HG03135 (cell line): Measurements from ENCODE around the gene DSTYK.
"Not testable (repeated sequence)": the region's sequence is repeated elsewhere in the genome, so short reads cannot be mapped to it uniquely, and the experiment has no call there.

Experiments
- ATAC-seq: cut with Tn5 transposase; IDR thresholded peaks from one replicate; pipeline ENCODE4 v1.9.1; 2021; ENCODE audit warnings: mild to moderate bottlenecking, moderate library complexity; ENCODE audit not compliant: unreplicated experiment

Gene DSTYK

GRCh38 chr1:205179842-205180241 is 31.7 kb downstream of the DSTYK start:
- no peak for ATAC-seq

GRCh38 chr1:205172729-205173366 is 38.7 kb downstream of the DSTYK start:
- ATAC-seq, result no peak

- no peak for ATAC-seq
Measured at GRCh38 chr1:205171369-205171768, 40.1 kb downstream of the DSTYK start.

GRCh38 chr1:205170532-205171269 is 40.8 kb downstream of the DSTYK start:
- ATAC-seq, result no peak

GRCh38 chr1:205169248-205169647 is 42.3 kb downstream of the DSTYK start:
- no peak for ATAC-seq

- no peak for ATAC-seq
Measured at GRCh38 chr1:205168291-205168690, 43.2 kb downstream of the DSTYK start.

GRCh38 chr1:205162301-205162700 is 49.2 kb downstream of the DSTYK start:
- no peak for ATAC-seq

- no peak for ATAC-seq
Measured at GRCh38 chr1:205161076-205161475, 50.4 kb downstream of the DSTYK start.

GRCh38 chr1:205158048-205158616 is 53.4 kb downstream of the DSTYK start:
- no peak for ATAC-seq

GRCh38 chr1:205155665-205156377 is 55.7 kb downstream of the DSTYK start:
- not testable (repeated sequence) for ATAC-seq

- ATAC-seq, result no peak
Measured at GRCh38 chr1:205152505-205152904, 59.0 kb downstream of the DSTYK start.

GRCh38 chr1:205150651-205151428 is 60.7 kb downstream of the DSTYK start:
- ATAC-seq, result no peak

GRCh38 chr1:205147191-205147835 is 64.2 kb downstream of the DSTYK start:
- ATAC-seq, result no peak

GRCh38 chr1:205144751-205145150 is 66.8 kb downstream of the DSTYK start:
- no peak for ATAC-seq

GRCh38 chr1:205144046-205144720 is 67.3 kb downstream of the DSTYK start:
- no peak for ATAC-seq

GRCh38 chr1:205142102-205142469 is 69.4 kb downstream of the DSTYK start:
- no peak for ATAC-seq

GRCh38 chr1:205141236-205142101 is 70.0 kb downstream of the DSTYK start:
- ATAC-seq, result no peak

- ATAC-seq, result no peak
Measured at GRCh38 chr1:205140113-205140512, 71.4 kb downstream of the DSTYK start.

- no peak for ATAC-seq
Measured at GRCh38 chr1:205137901-205138300, 73.6 kb downstream of the DSTYK start.
